HepG2 (cell line): Measurements from ENCODE around the gene SNRPD2. TPM values are rescaled to one million over a fixed set of nuclear protein-coding genes. Genes with fewer than 3 reads are reported as not detected.

Experiments
- GLI4 ChIP-seq: sonication (generic); formaldehyde crosslinking; IDR thresholded peaks from 2 replicates; pipeline ENCODE4 v1.5.1; 2020; ENCODE audit warnings: missing genetic modification reagents, mild to moderate bottlenecking, moderate library complexity, borderline replicate concordance
- JARID2 ChIP-seq: sonication (generic); formaldehyde crosslinking; IDR thresholded peaks from 2 replicates; pipeline ENCODE4 v1.8.1; 2023; ENCODE audit warnings: missing genetic modification reagents, inconsistent platforms; ENCODE audit not compliant: insufficient replicate concordance
- MED1 ChIP-seq: sonication (generic); formaldehyde crosslinking; IDR thresholded peaks from 2 replicates; pipeline ENCODE4 v1.4.0; 2020; ENCODE audit warnings: missing genetic modification reagents
- NFKBIZ ChIP-seq: IDR thresholded peaks from 2 replicates; pipeline ENCODE4 v1.6.1; 2018; ENCODE audit warnings: missing genetic modification reagents, missing compliant biosample characterization
- NONO ChIP-seq, 2 experiments: fragments of 450-650 bp in 1 of 2; sonication (generic) in 1 of 2; formaldehyde crosslinking in 1 of 2; IDR thresholded peaks in 1 of 2; conservative IDR thresholded peaks in 1 of 2; 2 replicates each; pipeline versions ENCODE4 v1.6.1 to v1.8.0; 2017 to 2022; ENCODE audit warnings: mild to moderate bottlenecking in 1 of 2, missing genetic modification reagents in 1 of 2, moderate library complexity in 1 of 2
- NR1H2 ChIP-seq: sonication (generic); formaldehyde crosslinking; IDR thresholded peaks from 2 replicates; pipeline ENCODE4 v1.8.1; 2022; ENCODE audit warnings: low read depth, missing genetic modification reagents, borderline replicate concordance
- NR2F6 ChIP-seq, 2 experiments: IDR thresholded peaks; 2 replicates each; pipeline ENCODE4 v1.6.1; 2016; ENCODE audit warnings: antibody characterized with exemption in 1 of 2, mild to moderate bottlenecking in 1 of 2
- PCBP2 ChIP-seq: fragments of 200-400 bp; formaldehyde crosslinking; optimal IDR thresholded peaks from 2 replicates; pipeline ENCODE3; 2018; ENCODE audit warnings: low read length, low read depth; ENCODE audit not compliant: poor library complexity, severe bottlenecking
- PRPF4 ChIP-seq: fragments of 200-400 bp; formaldehyde crosslinking; IDR thresholded peaks from 2 replicates; pipeline ENCODE4 v1.6.1; 2016; ENCODE audit warnings: low read length, low read depth; ENCODE audit not compliant: poor library complexity, severe bottlenecking
- PTBP1 ChIP-seq: fragments of 200-400 bp; formaldehyde crosslinking; IDR thresholded peaks from 2 replicates; pipeline ENCODE4 v1.6.1; 2018; ENCODE audit warnings: low read length, low read depth; ENCODE audit not compliant: poor library complexity, severe bottlenecking
- SNAI1 ChIP-seq: sonication (generic); formaldehyde crosslinking; IDR thresholded peaks from 2 replicates; pipeline ENCODE4 v1.5.0; 2020; ENCODE audit warnings: mild to moderate bottlenecking, missing genetic modification reagents, borderline replicate concordance
- SRSF1 ChIP-seq: fragments of 200-400 bp; formaldehyde crosslinking; optimal IDR thresholded peaks from 2 replicates; pipeline ENCODE3; 2017; ENCODE audit warnings: mild to moderate bottlenecking, low read depth, low read length, moderate library complexity
- U2AF2 ChIP-seq: fragments of 200-400 bp; formaldehyde crosslinking; IDR thresholded peaks from 2 replicates; pipeline ENCODE4 v1.6.1; 2017; ENCODE audit warnings: low read depth, mild to moderate bottlenecking, low read length
- ZFP62 ChIP-seq: sonication (generic); formaldehyde crosslinking; IDR thresholded peaks from 2 replicates; pipeline ENCODE4 v1.4.0; 2020; ENCODE audit warnings: missing genetic modification reagents
- ZNF160 ChIP-seq: sonication (generic); formaldehyde crosslinking; IDR thresholded peaks from 2 replicates; pipeline ENCODE4 v1.8.0; 2022; ENCODE audit warnings: mild to moderate bottlenecking, inconsistent platforms, missing genetic modification reagents
- ZNF292 ChIP-seq: sonication (generic); formaldehyde crosslinking; IDR thresholded peaks from 2 replicates; pipeline ENCODE4 v1.8.1; 2022; ENCODE audit warnings: mild to moderate bottlenecking, low read depth, missing genetic modification reagents, borderline replicate concordance
- ZNF367 ChIP-seq: sonication (generic); formaldehyde crosslinking; IDR thresholded peaks from 2 replicates; pipeline ENCODE4 v1.4.0; 2020; ENCODE audit warnings: missing genetic modification reagents, borderline replicate concordance
- ZNF577 ChIP-seq: sonication (generic); formaldehyde crosslinking; IDR thresholded peaks from 2 replicates; pipeline ENCODE4 v1.4.0; 2020; ENCODE audit warnings: mild to moderate bottlenecking, low read depth, missing genetic modification reagents, borderline replicate concordance
- ZNF672 ChIP-seq: sonication (generic); formaldehyde crosslinking; IDR thresholded peaks from 2 replicates; pipeline ENCODE4 v1.8.1; 2022; ENCODE audit warnings: missing genetic modification reagents
- ZNF747 ChIP-seq: sonication (generic); formaldehyde crosslinking; IDR thresholded peaks from 2 replicates; pipeline ENCODE4 v1.8.1; 2023; ENCODE audit warnings: missing genetic modification reagents, mild to moderate bottlenecking, borderline replicate concordance
- ZNF781 ChIP-seq: sonication (generic); formaldehyde crosslinking; IDR thresholded peaks from 2 replicates; pipeline ENCODE4 v1.5.1; 2020; ENCODE audit warnings: borderline replicate concordance, mild to moderate bottlenecking, missing genetic modification reagents; ENCODE audit errors: not compliant biosample characterization
- polyA plus RNA-seq, 8 experiments: library from polyadenylated mRNA; depleted of rRNA in 3 of 8; stranded (reverse) in 7 of 8; unstranded in 1 of 8; fragments of >200 nt; fragmentation: Illumina TruSeq in 4 of 8; extraction: Trizol in 4 of 8; gene quantifications; 2 replicates each; pipeline versions ENCODE4 v1.2.1 to v1.2.3, GENCODE V29; 2011 to 2016; ENCODE audit warnings: low read depth in 4 of 8, missing spikeins in 1 of 8, mixed read lengths in 1 of 8; ENCODE audit not compliant: insufficient read depth in 1 of 8
- total RNA-seq, 5 experiments: library from RNA; depleted of rRNA; stranded (reverse); fragments of >200 nt; fragmentation: Illumina TruSeq; extraction: Trizol; gene quantifications; 2 replicates each; pipeline ENCODE4 v1.2.3, GENCODE V29; 2016; ENCODE audit warnings: low read depth in 1 of 5
- TF ChIP-seq, protein P1 (sequence below): fragments of 450-650 bp; IDR thresholded peaks from 2 replicates; pipeline ENCODE4 v1.6.1; 2017
- TF ChIP-seq, protein P2 (sequence below): sonication (generic); formaldehyde crosslinking; IDR thresholded peaks from 2 replicates; pipeline ENCODE4 v1.4.0; 2020; ENCODE audit warnings: missing genetic modification reagents
- TF ChIP-seq, protein P3 (sequence below): sonication (generic); formaldehyde crosslinking; IDR thresholded peaks from 2 replicates; pipeline ENCODE4 v1.4.0; 2020; ENCODE audit warnings: mild to moderate bottlenecking, missing genetic modification reagents
- TF ChIP-seq, protein P4 (sequence below): sonication (generic); formaldehyde crosslinking; conservative IDR thresholded peaks from 2 replicates; pipeline ENCODE4 v1.8.1; 2023; ENCODE audit warnings: missing genetic modification reagents

SNRPD2 gene
- total and polyA plus RNA-seq, 2 of the 13 experiments (the other 11 are each of a cell fraction or from before 2014, with no cell fraction given): 299 to 485 TPM

DNA sequence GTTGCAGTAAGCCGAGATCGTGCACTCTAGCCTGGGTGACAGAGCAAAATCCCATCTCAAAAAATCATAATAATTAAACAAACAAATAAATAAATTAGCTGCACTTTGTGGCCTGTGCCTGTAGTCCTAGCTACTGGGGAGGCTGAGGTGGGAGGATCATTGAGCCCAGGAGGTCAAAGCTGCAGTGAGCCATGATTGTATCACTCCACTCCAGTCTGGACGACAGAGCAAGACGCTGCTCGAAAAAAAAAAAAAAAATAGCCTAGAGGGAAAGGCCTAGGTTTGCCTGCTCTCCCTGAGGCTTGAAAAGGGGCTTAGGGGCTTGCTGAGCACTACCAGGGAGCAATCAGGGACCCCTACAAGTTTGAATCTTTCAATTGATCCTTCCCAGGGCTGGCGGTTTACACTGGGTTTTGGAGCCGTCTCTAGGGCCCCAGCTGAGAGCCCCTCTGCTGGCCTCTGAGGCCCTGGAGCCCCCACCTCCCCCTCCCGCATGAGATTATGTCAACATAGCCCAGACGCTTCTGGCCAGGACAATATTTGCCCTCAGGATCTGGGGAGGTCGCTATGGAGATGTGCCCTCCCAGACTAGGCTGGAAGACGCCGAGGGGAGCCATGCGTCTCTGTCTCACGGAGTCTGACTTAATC, 34.1 kb downstream of the SNRPD2 start (continued):
- TF ChIP-seq U2AF2 (no peak), PCBP2 (no peak), ZNF577 (CRISPR knock-in tag) (no peak), SNAI1 (CRISPR knock-in tag) (no peak), NR1H2 (CRISPR knock-in tag) (no peak), ZNF781 (no peak), PRPF4 (no peak), SRSF1 (peak; percentile 94), ZNF672 (CRISPR knock-in tag) (no peak), ZNF367 (no peak), MED1 (CRISPR knock-in tag) (no peak), ZNF747 (no peak), NFKBIZ (no peak), GLI4 (CRISPR knock-in tag) (no peak), ZNF292 (CRISPR knock-in tag) (no peak), ZFP62 (no peak), NR2F6 (IDR thresholded peaks at IDR 0.05) (0 out of 2 replicates have a peak, but pooled peaks have one; percentile 23), NR2F6 (CRISPR knock-in tag; IDR thresholded peaks at IDR 0.05) (peak; percentile 9; the same call in 1 of the 2 replicates), JARID2 (CRISPR knock-in tag) (no peak), ZNF160 (no peak), PTBP1 (no peak), NONO (IDR thresholded peaks at IDR 0.05) (no peak), NONO (CRISPR knock-in tag; conservative IDR thresholded peaks at IDR 0.05) (no peak)
- TF ChIP-seq, protein P1, sequence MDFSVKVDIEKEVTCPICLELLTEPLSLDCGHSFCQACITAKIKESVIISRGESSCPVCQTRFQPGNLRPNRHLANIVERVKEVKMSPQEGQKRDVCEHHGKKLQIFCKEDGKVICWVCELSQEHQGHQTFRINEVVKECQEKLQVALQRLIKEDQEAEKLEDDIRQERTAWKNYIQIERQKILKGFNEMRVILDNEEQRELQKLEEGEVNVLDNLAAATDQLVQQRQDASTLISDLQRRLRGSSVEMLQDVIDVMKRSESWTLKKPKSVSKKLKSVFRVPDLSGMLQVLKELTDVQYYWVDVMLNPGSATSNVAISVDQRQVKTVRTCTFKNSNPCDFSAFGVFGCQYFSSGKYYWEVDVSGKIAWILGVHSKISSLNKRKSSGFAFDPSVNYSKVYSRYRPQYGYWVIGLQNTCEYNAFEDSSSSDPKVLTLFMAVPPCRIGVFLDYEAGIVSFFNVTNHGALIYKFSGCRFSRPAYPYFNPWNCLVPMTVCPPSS: no peak
- TF ChIP-seq, protein P2, sequence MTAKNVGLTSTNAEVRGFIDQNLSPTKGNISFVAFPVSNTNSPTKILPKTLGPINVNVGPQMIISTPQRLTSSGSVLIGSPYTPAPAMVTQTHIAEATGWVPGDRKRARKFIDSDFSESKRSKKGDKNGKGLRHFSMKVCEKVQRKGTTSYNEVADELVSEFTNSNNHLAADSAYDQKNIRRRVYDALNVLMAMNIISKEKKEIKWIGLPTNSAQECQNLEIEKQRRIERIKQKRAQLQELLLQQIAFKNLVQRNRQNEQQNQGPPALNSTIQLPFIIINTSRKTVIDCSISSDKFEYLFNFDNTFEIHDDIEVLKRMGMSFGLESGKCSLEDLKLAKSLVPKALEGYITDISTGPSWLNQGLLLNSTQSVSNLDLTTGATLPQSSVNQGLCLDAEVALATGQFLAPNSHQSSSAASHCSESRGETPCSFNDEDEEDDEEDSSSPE (CRISPR knock-in tag): no peak
- TF ChIP-seq, protein P3, sequence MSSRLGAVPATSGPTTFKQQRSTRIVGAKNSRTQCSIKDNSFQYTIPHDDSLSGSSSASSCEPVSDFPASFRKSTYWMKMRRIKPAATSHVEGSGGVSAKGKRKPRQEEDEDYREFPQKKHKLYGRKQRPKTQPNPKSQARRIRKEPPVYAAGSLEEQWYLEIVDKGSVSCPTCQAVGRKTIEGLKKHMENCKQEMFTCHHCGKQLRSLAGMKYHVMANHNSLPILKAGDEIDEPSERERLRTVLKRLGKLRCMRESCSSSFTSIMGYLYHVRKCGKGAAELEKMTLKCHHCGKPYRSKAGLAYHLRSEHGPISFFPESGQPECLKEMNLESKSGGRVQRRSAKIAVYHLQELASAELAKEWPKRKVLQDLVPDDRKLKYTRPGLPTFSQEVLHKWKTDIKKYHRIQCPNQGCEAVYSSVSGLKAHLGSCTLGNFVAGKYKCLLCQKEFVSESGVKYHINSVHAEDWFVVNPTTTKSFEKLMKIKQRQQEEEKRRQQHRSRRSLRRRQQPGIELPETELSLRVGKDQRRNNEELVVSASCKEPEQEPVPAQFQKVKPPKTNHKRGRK (CRISPR knock-in tag): no peak
- TF ChIP-seq, protein P4, sequence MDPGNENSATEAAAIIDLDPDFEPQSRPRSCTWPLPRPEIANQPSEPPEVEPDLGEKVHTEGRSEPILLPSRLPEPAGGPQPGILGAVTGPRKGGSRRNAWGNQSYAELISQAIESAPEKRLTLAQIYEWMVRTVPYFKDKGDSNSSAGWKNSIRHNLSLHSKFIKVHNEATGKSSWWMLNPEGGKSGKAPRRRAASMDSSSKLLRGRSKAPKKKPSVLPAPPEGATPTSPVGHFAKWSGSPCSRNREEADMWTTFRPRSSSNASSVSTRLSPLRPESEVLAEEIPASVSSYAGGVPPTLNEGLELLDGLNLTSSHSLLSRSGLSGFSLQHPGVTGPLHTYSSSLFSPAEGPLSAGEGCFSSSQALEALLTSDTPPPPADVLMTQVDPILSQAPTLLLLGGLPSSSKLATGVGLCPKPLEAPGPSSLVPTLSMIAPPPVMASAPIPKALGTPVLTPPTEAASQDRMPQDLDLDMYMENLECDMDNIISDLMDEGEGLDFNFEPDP (CRISPR knock-in tag): no peak
